Measurements from ENCODE around the gene FAM167B.

FAM167B gene

GRCh38 chr1:32240140-32240951 lies 6.7 kb upstream of the FAM167B start:
- peak; percentile 34 for TF ChIP-seq CTCF (IDR thresholded peaks at IDR 0.05; ENCODE audit: control insufficient read depth, extremely low read depth, insufficient read depth)
- peak overlapping the region; percentile 57 for H3K4me3 ChIP-seq (ENCODE audit: low read depth, low read length)
- DNase-seq (ENCODE audit: low read depth), result no peak

- no peak for TF ChIP-seq CTCF (IDR thresholded peaks at IDR 0.05; ENCODE audit: control insufficient read depth, extremely low read depth, insufficient read depth)
- H3K4me3 ChIP-seq (ENCODE audit: low read depth, low read length), result peak overlapping the region; percentile 57
- DNase-seq (ENCODE audit: low read depth), result no peak
Measured at GRCh38 chr1:32241001-32241763, 5.8 kb upstream of the FAM167B start.

DNA sequence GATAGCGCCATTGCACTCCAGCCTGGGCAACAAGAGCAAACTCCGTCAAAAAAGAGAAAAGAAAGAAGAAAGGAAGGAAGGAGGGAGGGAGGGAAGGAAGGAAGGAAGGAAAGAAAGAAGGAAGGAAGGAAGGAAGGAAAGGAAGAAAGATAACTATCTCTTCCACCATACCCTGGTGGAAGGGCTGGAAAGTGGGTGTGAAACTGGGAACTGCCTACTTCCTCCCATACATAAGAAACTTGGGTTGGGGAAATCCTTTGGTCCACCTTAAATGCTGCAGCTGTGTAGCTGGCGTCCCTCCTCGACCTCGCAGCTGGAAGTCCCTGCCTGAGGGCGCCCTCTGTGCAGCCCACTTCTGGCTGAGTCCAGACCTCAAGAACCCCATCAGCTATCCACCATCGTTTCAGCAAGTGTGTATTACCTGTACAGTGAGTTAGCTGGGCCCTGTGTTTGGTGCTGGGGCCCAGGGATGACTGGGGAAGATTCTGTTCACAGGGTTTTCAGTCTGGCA lies 4.6 kb upstream of the FAM167B start:
- no peak overlapping the region for H3K4me3 ChIP-seq (ENCODE audit: low read depth, low read length)
- no peak for TF ChIP-seq CTCF (IDR thresholded peaks at IDR 0.05; ENCODE audit: control insufficient read depth, extremely low read depth, insufficient read depth)
- DNase-seq (ENCODE audit: low read depth), result no peak

DNA sequence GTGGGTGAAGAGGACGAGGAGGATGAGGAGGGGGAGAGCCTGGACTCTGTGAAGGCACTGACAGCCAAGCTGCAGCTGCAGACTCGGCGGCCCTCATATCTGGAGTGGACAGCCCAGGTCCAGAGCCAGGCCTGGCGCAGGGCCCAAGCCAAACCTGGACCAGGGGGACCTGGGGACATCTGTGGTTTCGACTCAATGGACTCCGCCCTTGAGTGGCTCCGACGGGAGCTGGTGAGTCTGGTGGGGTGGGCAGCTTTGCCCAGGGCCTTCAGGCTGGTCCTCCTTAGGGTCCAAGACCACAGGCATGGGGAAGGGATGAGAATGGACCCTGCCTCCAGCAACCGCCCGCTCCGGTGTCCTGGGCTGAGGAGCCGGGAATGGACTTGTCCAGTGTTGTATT lies 430 bp downstream of the FAM167B start:
- H3K4me3 ChIP-seq (ENCODE audit: low read depth, low read length), result no peak overlapping the region
- TF ChIP-seq CTCF (IDR thresholded peaks at IDR 0.05; ENCODE audit: control insufficient read depth, extremely low read depth, insufficient read depth), result no peak
- no peak for DNase-seq (ENCODE audit: low read depth)

DNA sequence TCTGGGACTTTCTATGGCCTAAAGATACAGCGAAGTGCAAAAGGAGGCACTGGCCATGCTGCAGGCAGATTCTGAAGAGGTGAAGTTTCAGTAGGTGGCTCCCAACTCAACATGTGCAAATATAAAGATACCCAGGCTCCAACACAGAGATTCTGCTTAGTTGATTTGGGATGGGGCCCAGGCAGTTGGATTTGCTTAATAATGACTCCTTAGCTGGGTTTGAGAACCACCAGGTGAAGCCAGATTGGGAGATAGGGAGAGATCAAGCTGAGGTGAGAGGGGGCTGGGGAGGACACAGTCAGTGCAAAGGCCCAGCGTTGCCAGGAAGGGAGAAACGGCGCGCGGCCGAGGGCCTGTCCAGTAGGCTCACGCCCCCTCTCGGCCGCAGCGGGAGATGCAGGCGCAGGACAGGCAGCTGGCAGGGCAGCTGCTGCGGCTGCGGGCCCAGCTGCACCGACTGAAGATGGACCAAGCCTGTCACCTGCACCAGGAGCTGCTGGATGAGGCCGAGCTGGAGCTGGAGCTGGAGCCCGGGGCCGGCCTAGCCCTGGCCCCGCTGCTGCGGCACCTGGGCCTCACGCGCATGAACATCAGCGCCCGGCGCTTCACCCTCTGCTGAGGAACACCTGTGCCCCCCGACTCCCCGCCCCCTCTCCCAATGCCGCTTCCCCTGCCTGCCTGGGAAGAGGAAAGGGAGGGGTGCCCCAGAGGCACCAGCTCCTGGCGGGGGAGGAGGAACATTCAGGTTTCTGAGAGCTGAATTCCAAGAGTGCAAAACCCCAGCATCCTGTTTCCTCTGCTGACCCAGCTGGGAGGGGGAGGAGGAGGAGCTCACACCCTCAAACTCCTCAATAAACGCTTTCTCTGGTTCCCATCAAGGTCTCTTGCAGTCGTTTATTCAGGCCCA lies 1.2 kb downstream of the FAM167B start:
- no peak overlapping the region for H3K4me3 ChIP-seq (ENCODE audit: low read depth, low read length)
- no peak for DNase-seq (ENCODE audit: low read depth)
- TF ChIP-seq CTCF (IDR thresholded peaks at IDR 0.05; ENCODE audit: control insufficient read depth, extremely low read depth, insufficient read depth), result peak; percentile 56

- no peak overlapping the region for H3K4me3 ChIP-seq (ENCODE audit: low read depth, low read length)
- TF ChIP-seq CTCF (IDR thresholded peaks at IDR 0.05; ENCODE audit: control insufficient read depth, extremely low read depth, insufficient read depth), result no peak
- no peak for DNase-seq (ENCODE audit: low read depth)
Measured at GRCh38 chr1:32249831-32250525, 3.0 kb downstream of the FAM167B start.
